Measurements from ENCODE around the gene PTGDR2.
"Not testable (repeated sequence)": the region's sequence is repeated elsewhere in the genome, so short reads cannot be mapped to it uniquely, and the experiment has no call there.

Gene PTGDR2

DNA sequence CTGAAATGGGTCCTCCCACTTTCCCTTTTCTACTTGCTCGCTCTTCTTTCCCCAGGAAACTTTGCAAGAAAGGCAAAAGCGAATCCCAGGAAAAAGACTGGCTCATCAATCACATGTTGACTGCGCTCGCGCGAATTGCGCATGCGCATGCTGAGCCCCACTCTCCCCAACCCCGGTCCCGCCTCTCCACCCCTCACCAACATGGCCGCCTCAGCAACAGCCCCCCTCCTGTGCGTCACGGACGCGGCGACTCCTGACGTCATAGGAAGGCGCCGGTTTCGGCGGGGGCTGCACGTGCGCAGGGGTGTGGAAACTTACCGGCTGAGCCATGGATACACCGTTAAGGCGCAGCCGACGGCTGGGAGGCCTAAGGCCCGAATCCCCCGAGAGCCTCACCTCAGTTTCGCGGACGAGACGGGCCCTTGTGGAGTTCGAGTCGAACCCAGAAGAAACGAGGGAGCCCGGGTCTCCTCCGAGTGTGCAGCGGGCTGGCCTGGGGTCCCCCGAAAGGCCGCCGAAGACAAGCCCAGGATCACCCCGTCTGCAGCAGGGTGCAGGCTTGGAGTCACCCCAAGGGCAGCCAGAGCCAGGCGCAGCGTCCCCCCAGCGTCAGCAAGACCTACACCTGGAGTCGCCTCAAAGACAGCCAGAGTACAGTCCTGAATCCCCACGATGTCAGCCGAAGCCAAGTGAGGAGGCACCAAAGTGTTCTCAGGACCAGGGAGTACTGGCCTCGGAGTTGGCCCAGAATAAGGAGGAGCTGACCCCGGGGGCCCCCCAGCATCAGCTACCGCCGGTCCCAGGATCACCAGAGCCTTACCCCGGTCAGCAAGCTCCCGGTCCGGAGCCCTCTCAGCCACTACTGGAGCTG is 13.7 kb downstream of the PTGDR2 start, which contains the start of gene CCDC86:
Gene CCDC86 (plus strand): TSS at position 317 of the 871 bp plus-strand sequence. CDS start 12 bp downstream, at position 329.
- DNase-seq = peak; percentile 98 to 99

DNA sequence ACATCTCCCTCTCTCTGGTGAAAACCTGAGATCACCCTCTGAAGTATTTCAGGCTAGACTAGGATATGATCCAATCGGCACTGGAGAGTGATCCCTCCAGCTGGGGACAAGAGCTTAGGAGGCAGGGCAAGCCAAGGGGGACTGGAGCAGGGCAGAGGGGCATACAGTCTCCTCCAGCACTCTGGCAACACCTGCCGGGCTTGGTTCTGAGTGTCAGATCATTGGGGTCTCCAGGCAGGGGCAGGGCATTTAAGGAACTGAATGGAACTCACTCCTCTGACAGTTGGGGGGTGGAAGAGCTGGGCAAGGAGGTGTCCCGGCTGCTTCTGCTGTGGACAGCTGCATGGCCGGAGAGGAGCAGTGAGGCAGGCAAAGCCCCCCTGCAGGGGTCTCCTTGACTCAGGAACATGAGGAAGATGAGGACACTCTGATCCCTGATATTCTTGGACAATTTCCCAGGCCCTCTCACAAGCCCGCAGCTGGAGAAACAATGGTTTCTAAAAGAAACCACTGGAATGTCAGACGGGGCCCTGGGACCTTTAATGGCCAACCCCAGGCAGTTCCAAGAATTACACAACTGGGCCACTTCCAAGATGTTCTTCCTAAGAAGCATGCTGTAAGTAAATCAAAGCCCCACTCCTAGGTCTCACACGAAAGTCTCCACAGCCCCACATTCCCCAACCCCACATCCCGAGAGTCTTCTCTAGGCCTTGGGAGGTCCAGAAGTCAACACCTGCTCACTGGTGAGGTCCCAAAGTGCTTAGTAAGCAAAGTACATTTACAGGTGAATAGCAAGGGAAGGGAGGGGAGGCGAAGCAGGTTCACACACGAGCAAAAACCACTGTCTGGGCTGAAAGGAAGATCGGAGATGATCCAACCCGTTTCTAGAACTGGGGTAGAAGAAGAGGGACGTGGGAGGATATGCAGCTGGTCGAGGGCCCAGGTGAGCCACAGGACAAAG is 15.0 kb downstream of the PTGDR2 start:
- no peak for DNase-seq

DNA sequence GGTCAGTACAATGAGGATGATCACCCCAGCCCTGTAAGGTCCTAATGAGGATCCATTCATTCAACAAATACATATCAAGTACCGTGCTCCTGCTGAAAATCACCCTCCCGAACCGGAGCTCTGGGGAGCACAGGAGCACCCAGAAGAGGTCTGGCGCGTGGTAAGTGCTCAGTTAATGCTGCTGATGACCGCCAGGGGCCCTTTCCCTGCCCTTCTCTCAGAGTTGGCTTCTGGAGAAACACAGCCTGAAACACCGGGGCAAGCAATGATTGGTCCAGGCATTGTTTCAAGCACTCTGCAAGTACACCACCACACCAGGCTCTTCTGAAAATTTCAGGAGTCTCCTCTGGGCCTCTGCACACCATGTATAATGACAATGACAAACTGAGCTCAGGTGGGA is 17.6 kb downstream of the PTGDR2 start:
- DNase-seq = no peak

DNA sequence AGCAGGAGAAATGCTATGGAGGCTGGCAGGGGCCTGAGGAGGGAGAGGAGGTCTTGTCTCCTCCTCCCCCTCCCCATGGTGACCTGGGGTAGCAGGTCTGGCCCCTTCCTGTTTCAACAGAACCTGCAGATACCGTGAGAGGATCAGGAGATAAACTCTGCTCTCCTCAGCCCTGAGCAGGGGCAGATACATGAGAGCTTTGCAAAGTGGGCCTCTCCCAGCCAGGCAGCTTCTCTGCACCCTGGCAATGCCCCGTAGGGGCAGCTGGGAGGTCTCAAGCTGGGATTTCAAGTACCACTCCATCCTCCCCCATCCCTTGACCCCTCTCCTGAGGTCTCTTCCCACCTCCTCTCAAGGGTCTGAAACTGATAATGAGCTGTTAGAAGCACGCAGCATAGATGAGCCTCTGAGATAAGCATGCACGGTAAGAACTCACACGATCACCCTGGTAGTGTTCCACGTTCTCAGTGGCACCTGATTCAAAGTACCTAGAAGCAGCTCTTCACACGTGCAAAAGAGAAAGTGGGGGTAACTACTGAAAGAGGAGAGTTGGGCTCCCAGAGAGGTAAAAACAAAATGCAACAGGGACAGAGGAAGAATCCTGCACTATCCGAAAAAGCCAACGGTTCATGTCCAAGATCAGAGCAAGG is 18.8 kb downstream of the PTGDR2 start:
- no peak for DNase-seq

DNA sequence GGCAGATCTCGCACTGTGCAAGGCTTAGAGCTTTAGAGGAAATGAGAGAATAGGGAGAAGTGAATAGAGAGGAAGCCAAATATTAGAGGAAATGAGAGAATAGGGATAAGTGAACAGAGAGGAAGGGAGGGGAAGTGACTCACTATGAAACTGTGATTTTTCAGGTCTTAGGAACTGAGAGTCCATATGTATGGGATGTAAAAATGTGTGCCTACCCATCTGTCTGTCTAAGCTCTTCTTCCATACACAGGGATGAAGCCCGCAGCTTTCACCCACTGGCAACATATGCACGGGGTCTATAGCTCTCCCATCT is 20.3 kb downstream of the PTGDR2 start:
- no peak for DNase-seq

DNA sequence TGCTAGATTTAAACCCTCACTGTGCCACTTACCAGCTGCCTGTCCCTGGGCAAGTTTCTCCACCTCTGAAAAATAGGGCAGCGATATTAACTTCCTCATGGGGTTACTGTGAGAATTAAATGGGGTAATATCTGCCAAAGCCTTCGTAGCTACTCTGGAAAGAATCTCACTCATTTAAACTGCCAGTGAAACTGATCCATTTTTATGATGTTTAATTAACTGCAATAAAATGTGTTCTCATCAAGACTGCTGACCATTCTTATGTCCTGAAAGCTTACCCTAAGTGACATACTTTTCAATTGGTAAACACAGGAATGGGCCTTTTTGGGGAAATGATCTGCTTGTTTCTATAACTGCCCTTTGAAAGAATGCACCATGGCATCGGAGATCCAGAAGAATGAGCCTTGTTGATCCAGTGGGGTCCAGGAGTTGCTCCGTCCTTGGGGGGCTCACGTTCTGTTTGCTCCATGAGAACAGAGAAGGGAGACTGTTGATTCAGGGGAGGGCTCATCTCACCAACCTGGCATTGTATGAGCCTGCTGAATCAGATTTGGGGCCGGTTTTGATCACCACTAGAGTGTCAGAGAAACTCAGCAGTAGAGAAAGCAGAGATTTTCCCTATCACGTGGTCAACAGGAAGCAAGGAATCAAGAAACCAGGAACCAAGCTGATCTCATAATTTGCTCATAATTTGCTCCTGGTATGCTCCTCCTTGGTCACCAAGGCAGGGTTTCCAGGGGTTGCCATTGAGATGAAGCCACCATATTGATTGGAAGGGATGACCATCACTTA is 20.8 kb downstream of the PTGDR2 start:
- no peak for DNase-seq

DNA sequence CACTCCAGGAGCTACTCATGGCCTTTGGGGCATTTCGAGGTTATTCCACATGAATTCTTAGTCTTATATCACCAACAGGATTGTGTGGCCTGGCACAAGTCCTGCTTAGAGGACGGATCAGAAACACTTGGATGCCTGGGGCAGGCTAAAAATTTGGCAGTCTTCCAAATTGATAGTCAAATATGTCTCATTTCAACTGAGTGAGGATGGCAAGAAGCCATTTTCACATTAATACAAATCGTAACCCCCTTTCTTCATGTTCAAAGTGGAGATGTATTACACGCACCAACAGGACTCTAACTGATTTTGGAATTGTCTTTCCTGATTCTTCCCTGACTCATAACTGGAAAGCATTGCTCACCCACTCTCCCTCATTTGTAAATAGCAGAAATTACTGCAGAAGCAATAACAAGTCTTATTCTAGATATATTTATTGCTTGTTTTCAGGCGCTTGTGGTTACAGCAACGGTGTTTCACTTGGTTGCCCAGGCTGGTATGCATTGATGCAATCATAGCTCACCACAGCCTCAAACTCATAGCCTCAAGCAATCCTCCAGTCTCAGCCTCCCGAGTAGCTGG is 24.2 kb downstream of the PTGDR2 start:
- DNase-seq = no peak

DNA sequence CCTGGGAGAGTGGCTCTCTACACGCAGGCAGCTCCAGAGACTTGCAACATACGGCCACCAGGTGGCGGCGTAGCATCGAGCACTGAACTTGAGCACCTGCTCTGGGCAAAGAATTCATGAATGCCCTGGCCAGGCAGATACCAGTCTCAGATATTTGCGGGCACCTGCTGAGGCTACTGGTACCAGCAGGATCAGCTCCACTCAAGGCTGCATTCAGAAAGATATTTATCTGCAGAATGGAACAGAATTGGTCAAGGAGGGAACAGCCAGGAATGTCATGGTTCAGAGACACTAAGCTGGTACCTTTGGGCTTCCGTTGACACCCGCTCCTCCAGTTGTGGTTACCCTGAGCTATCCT is 24.6 kb downstream of the PTGDR2 start:
- DNase-seq = peak; percentile 69 to 75

DNA sequence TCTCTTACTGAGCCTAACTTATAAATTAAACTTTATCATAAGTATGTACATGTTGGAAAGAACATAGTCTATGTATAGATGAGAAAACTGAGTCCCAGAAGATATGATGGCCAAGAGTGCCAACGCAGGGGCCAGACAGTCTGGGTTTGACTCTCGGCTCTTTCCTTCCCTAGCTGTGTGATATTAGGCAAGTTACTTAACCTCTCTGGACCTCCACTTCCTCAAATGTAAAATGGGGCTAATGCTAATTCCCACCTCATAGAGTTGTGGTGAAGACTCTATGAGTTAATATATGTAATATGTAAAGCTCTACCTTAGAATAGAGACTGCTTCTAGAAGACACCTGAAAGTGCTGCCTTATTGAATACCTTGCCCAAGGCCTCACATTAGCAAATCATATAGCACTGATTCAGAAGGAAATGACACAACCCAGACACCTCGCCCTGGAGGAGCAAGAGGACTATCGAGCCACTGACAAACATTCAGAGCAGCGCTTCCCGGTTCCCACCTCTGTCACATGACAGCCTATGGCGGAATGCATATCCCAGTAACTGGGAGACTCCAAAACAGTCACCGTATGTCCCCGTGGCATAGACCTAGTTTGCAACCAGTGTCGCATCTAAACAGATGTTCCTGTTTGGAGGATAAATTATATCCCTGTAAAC is 25.1 kb downstream of the PTGDR2 start:
- no peak for DNase-seq

DNA sequence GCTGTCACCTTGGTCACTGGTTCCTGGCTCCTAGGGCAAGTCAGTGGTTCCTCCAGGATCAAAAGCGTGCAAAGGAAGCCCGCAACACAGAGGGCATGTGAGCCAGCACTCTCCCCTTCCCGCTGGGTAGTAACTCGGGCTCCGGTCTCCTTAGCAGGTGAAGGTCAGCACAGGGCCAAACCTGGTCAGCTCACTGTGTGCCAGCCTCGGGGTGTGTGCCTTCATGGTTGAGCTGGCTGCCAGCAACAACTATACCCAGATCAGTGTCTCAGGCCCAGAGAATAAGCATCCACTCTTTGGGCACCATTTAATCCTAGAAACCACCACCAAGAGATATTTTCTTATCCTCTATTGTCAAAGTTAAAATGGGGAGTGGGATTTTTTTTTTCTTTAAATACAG is 30.0 kb downstream of the PTGDR2 start:
- no peak for DNase-seq

DNA sequence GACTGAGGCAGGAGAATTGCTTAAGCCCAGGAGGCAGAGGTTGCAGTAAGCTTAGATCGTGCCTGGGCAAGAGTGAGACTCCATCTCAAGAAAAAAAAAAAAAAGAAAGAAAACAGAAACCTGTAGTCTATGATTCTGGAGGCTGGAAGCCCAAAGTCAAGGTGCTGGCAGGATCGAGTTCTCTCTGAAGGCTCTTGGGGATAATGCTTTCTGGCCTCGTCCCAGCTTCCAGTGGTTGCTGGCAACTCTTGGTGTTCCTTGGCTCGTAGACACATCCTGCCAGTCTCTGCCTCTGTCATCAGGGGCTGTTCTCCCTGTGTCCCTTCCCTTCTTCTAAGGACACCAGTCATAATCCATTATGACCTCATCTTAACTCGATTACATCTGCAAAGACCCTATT is 30.6 kb downstream of the PTGDR2 start:
- no peak for DNase-seq

DNA sequence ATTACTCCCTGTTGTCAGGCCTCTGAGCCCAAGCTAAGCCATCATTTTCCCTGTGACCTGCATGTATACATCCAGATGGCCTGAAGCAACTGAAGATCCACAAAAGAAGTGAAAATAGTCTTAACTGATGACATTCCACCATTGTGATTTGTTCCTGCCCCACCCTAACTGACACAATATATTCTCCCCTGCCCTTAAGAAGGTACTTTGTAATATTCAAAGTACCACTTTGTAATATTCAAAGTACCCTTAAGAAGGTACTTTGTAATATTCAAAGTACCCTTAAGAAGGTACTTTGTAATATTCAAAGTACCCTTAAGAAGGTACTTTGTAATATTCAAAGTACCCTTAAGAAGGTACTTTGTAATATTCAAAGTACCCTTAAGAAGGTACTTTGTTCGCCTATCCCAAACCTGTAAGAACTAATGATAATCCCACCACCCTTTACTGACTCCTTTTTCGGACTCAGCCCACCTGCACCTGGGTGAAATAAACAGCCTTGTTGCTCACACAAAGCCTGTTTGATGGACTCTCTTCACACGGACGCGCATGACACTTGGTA is 31.9 kb downstream of the PTGDR2 start:
- not testable (repeated sequence) for DNase-seq

DNA sequence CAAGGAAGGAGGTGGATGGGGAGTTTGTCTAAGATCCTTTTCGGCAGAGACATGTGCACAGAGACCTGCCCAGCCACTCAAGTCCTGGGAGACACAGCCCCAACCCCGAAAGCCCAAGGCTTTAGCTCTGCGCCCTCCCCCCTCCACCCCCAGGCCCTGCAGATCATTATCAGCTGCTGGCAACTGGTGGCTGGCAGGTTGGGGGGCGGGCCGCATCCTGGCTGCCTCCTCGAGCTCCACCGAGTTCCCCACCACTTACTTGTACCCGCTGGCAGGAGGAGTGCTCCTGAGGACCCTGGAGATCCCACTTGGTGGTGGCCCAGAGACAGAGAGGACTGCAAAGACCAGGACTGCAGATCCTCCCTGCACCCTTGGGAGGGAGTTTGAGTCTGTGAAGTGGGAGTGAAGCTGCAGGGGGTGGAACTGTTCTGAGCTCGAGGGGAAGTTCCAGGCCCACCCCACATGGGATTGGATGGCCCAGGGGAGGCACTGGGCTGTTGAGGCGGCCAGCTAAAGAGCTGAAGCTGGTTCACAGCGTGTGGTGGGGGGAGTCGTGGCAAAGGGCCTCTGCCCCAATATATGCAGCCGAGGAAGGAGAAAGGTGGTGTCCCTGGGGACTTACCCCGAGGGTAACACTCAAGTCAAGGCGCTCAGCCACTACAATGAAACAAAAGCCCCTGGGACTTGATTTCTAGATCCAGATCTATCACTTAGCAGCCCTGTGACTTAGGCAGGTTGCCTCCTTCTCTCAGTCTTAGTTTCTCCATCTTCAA is 33.7 kb downstream of the PTGDR2 start:
- DNase-seq = no peak

DNA sequence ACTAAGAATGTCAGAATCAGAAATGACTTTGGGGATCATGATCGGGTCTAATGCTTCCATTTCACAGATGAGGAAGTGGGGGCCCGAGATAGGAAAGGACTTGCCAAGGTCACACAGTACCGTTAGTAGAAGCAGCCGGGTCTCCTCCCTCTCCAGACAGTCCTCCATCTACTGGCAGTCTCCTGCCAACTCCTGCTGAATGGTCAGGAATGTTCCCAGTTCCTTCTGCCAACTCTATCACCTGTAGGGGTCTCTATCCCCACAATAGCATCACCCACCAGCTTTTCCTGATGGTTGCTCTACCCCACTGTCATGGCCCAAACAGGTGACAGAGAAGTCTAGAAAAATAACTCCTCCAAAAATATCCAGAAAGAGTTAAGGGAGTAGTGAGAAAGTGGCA is 37.7 kb downstream of the PTGDR2 start:
- DNase-seq = no peak

DNA sequence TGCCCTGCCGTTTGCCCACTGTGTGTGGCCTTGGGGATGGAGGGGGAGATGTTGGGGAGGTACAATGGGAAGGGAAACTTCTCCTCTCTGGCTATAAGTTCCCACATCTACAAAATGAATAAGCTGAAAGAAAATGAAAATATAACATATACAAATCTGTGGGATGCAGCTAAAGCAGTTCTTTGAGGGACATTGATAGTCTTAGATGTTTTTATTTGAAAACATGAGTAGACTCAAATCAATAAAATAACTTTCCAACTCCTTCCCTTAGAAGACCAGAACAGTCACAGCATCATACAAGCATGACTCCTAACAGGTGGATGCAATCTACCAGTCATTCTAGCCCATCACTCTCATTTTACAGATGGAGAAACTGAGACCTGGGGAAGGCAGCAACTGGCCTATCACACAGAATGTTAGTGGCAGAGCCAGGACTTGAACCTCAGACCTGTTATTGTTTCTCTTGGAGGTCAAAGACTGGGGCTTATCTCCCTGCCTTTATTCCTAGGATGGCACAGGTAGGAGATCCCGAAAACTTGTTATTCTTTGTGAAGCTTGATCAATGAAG is 39.1 kb downstream of the PTGDR2 start:
- no peak for DNase-seq

DNA sequence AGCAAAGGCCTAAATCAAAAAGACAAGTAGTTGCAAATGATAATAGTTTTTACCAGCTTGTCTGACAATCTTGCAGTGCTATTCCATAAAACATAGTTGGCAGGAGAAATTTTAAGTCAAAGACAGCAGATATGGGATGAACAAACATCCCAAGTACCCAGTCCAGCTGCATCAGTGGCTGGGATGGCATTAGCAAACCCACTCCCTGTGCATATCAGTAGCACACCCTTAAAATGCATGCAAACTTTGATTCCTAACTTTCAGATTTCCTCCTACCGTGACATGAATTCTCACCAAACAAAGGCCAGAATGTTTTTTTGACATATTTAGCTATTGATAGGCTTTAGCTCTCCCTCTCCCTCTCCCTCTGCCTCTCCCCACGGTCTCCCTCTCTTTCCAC is 41.6 kb downstream of the PTGDR2 start:
- no peak for DNase-seq

DNA sequence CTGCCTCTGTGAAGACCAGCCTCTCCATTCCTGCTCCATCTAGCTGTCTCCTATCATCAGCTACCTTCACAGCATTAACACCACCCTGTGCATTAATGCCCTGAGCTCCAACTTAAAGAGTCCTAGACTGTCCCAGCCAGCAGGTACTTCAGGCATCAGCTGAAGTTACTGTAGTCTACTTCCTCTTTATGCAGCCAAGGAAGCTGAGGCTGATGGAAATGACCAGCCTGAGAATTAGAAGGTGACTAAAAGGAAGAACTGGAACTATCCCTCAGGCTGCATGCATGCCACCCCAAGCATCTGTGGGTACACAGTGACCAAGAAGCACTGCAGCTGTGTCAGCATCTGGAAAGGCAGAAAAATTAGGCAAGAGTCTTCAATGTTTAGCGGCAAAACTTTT is 42.4 kb downstream of the PTGDR2 start:
- DNase-seq = no peak

DNA sequence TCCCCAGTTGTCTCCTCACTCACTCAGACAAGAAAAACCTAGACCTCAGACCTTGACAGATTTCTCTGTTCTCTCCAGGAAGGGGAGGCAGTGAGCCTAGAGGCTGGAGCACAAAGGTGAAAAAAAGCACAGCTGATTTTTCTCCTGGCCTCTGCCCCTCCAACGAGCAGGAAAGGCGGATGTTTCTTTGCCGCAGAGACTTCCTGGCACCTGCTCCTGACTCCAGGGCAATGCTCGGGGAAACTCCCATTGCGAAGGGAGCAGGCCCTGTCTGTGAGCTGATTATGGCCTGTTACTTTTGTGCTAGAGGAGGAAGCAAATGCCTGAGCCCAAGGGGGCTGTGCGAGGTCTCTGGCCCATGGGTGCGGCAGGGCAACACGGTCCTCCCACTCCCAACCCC is 45.2 kb downstream of the PTGDR2 start:
- DNase-seq = no peak

DNA sequence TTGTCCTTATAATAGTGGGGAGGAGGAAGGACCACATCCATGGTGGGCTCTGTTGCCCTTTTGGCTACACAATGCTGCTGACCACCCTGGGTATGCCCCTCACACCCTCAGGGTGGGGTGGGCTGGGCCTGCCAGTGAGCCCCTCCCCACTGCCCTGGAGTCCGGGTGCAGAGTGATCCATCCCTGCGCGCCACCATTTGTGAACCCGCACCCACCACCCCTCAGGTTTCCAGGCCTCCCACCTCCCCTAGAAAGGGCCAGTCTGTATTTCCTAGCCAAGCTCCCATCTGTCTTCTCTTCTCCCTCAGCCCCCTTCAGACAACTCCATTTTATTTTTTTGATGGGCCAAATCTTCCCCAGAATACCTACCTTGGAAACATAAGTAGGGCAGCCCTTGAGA is 45.6 kb downstream of the PTGDR2 start:
- DNase-seq = no peak

DNA sequence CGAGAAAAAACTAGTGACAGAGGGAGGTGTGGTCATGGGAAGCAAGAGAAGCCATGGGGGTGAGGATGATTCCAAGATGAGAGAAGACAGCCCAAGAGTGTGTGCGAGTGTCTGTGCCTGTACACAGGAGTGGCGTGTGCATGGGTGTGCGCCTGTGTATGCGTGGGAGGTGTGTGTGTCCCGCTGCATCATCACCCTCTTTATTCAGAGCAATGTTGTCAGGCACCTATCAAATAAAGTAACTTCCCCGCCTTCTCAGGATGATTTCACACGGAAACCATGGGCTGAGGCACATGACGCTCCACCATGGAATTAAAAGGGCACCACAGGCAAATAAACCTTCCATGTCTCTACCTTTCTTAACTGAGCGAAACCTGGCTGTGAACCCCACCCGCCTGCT is 46.1 kb downstream of the PTGDR2 start:
- DNase-seq = no peak

All from stimulated activated CD4-positive, alpha-beta T cell treated with anti-CD3 and anti-CD28 coated beads, Interleukin-4, amount 100 ng/mL, for 4 hours (primary cell).